MV-4-11 (cell line): ENCODE data around the gene CDH20.

Experiments used
- DNase-seq: peaks from one replicate; lab custom pipeline; 2025; lab: John Stamatoyannopoulos, UW

The CDH20 gene

GRCh38 chr18:61575419-61575818 is 242.2 kb downstream of the CDH20 start:
- DNase-seq: no peak

DNA sequence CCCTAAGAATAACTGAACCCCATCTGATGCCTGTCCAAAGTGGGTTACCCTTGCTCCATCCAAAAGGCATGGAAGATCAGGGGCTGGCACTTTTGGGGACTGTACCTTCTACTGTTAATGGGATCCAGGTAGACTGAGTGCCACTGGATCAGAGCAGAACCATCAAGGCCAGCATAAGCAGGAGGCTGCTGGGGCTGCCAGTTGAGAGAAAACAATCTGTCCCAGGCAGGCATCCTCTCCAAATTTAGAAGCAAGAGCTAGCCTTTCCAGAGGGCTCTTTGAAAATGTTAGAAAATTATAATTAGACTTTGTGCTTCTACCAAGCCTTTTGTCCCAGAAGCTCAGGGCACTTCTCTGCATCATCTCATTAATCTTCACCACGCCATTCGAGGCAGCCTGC is 245.6 kb downstream of the CDH20 start:
- DNase-seq: no peak

DNA sequence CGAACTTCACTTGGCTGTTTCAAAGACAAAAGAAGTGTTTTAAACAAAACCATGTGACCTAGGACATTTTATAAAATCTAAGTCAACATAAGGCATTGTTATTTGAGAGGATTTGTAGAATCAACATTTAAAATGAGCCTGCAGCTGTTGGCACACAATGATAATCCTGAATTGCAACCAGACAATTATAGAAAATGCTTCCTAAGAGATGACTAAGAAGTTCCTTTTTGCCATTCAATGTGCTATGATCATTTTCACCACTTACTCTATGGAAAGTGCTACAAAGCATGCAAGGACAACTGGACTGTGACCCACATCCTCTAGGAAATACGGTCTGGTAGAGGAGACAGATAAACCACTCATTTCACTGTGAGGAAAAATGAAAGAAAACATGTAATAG is 246.4 kb downstream of the CDH20 start:
- no peak for DNase-seq

DNA sequence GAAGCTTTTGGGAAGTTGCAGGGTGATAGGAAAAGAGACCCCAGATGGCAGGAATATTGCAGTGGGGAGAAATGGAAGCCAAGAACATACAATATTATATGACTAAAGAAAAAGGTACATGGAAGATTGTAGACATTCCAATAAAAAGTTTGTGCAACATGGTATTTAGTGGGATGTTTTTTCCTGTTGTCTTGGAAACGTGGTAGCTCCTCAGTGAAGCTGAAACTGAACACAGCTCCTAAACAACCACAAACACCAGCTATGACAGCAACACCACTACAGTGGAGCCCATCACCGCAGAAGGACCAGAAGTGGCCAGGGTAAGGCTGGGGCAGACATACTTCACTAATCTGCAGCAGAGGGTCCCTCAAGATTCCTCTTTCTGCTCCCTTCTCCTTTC is 246.8 kb downstream of the CDH20 start:
- no peak for DNase-seq

DNA sequence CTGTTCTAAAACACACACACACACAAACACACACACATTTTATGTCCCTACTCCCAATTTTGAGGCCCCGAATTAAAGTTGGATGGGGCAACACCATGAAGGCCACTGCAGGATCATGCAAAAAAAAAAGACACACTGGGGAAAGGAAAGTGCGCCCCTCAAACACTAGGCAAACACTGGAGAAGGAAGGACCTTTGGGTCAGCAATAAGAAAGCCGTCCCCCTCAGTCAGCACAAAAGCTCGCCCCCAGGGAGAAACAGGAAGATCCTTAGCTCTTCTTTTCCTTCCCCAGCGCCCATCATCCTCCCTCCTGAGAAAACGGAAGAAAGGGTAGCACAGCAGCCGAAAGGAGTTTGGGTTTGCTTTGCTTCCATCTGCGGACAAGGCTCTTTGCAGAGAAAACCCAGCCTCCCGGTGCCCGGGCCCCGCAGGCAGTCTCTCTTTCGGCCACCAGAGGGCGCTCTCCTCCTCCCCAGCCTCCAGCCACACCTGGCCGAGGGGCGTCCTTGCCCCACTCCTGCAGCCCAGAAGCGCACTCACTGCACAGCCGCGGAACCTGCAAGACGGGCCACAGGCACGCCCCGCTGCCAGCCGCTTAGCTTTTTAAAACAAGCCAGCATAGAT is 248.5 kb downstream of the CDH20 start:
- DNase-seq: no peak

GRCh38 chr18:61582202-61582710 is 249.0 kb downstream of the CDH20 start:
- no peak for DNase-seq

GRCh38 chr18:61583548-61583947 is 250.3 kb downstream of the CDH20 start:
- no peak for DNase-seq

DNA sequence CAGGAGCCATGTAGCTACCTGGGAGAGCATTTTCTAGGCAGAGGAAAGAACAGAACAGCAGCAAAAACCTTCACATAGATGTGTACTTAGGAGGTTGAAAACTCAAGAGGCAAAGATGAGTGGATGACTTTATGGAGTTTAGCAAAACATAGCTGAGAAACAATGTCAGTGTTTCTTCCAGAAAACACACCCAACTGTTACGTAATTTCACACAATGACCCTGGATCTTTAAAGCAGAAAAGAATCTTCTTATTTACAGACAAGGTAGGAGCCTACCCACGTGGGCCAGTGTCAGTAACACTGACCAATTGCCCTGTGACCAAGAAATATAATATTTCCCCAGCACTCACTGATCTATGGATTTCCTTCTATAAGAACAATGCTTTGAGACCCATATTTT is 254.6 kb downstream of the CDH20 start:
- DNase-seq: no peak

- peak; percentile 88 for DNase-seq
Measured at GRCh38 chr18:61589053-61589723, 256.0 kb downstream of the CDH20 start.

DNA sequence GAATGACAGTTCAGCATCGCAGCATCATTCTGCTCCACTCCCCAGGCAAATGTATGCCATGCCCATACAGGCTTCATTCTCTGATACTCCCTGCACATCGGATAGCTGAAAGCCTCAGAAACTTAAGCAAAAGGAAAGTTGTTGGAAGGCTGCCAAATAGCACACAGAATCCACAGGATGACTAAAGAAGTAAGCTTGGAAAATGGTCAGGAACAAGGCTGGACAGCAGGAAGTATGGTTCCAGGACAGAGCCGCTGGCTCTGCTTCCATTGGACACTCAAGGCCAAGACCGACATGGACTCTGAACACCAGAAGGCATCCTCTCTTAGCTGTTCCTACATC is 256.5 kb downstream of the CDH20 start:
- no peak for DNase-seq

GRCh38 chr18:61591253-61591652 is 258.0 kb downstream of the CDH20 start:
- no peak for DNase-seq

DNA sequence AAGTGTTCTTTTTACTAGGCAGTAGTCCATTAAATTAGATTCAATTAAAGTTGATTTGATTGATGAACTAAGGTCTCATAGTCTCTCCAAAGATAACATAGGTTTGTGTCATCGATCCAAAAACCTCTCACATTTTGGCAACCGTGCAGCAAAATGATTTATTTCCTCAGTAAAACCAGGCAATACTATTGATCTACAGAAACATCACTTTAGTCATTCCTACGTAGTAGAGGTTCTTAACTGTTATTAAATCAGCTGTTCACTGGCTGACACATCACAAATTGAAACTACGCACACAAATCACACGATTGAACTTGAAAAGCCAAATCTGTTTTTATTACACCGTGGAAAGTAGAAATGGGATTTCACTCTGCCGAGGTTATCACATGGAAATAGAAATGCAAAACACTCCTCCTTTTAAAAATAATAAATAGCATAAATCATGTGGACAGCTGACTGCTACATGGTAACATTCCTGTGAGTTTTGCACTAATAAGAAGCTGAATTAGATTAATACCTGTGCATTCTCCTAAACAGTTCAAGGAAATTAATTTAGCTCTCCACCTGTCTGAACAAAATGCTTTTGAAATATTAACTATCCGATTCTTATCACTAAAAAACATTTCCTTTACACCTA is 262.5 kb downstream of the CDH20 start:
- DNase-seq: no peak

DNA sequence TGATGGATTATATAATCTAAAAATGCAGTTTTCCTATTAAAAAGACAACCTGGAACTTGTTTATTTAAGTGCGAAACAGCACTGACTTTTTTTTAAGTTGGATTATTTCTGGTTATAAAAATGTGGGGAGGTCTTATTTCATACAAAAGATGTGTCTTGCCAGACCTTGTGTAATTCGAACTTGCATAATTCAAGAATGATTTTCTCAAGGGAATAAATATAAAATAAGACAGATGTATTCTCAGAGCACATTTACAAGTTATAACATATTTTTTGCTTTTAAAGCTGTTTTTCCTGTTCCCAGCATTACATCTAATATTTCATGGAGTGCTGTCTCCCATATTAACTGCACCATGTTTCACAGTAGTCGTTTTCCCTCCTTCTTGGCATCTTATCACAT is 263.1 kb downstream of the CDH20 start:
- no peak for DNase-seq

DNA sequence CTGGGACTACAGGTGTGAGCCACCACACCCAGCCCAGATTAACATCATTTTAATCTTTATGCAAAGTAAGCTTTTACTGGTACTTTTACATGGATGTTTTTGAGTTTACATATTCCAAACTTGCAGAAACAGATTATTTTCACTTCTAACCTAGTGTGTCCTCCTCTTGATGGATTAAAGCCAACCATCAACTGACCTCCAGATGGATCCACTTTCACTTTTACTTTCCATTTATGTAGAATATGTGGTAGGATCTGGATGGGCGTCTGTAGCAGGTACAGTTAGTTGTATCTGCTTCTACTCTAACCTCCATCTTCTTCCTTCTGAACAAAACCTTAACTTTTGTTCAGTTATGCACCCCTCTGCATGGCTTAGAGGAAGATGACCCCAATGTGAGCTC is 264.1 kb downstream of the CDH20 start:
- DNase-seq: no peak

- no peak for DNase-seq
Measured at GRCh38 chr18:61600422-61600821, 267.2 kb downstream of the CDH20 start.

DNA sequence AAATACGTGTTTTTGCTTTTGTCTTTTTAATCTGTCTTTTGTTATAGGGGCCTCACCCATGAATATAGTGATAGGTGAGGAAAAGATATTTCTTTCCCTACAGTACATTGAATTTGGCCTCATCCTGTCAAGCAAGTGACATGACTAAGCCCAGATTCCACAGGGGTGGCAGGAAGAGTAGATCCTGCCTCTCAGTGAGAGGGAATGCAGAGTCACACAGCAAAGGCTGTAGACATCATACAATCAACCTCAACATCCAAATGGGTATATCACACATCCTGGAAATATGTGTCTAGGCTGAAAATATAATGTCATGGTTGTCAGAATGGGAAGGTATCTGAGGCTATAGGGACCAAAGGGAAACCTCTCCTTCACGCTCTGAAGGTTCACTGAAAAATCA is 269.6 kb downstream of the CDH20 start:
- no peak for DNase-seq
